H1 (cell line): ENCODE data around the gene EIF4E2. TPM values are rescaled to one million over a fixed set of nuclear protein-coding genes. Genes with fewer than 3 reads are reported as not detected.
"Not testable (repeated sequence)": the region's sequence is repeated elsewhere in the genome, so short reads cannot be mapped to it uniquely, and the experiment has no call there.

ENCODE experiments used
- CTCF ChIA-PET: fragments of 300-600 bp; sonication (Branson Sonifier 250); formaldehyde crosslinking; loops from one replicate; lab custom pipeline; 2021; ENCODE audit not compliant: partially characterized antibody; lab: Charles Lee
- POLR2A ChIA-PET: fragments of 300-600 bp; sonication (Branson Sonifier 250); formaldehyde crosslinking; loops from one replicate; lab custom pipeline; 2021; ENCODE audit warnings: inconsistent platforms; ENCODE audit not compliant: partially characterized antibody; lab: Charles Lee
- DNase-seq, 2 experiments: peaks; one replicate each; pipeline versions ENCODE4 v3.0.0 to v3.0.0-alpha.2; 2010 to 2022; ENCODE audit warnings: low spot score in 2 of 2, low read depth in 1 of 2, mixed read lengths in 1 of 2
- FAIRE-seq: peaks from 2 replicates; lab custom pipeline; 2011; peaks lifted over from hg19 to GRCh38; lab: Jason Lieb, UNC
- H2AFZ ChIP-seq: 2 replicates; pipeline ENCODE4 v1.8.1; 2012; ENCODE audit warnings: low read length, inconsistent platforms
- H2AK5ac ChIP-seq: 2 replicates; pipeline ENCODE4 v1.6.1; 2013; ENCODE audit warnings: low read depth, low read length
- H2BK120ac ChIP-seq: replicated peaks from 2 replicates; pipeline ENCODE3; 2013; ENCODE audit warnings: low read depth, low read length, inconsistent platforms
- H2BK12ac ChIP-seq: 2 replicates; pipeline ENCODE4 v1.6.1; 2013; ENCODE audit warnings: low read depth, low read length
- H2BK15ac ChIP-seq: 2 replicates; pipeline ENCODE4 v1.6.1; 2013; ENCODE audit warnings: low read length
- H2BK20ac ChIP-seq: 2 replicates; pipeline ENCODE4 v1.6.1; 2013; ENCODE audit warnings: low read length
- H2BK5ac ChIP-seq: 2 replicates; pipeline ENCODE4 v1.6.1; 2013; ENCODE audit warnings: low read depth, low read length
- H3K14ac ChIP-seq: 2 replicates; pipeline ENCODE4 v1.6.1; 2013; ENCODE audit warnings: inconsistent platforms; ENCODE audit not compliant: insufficient read length
- H3K18ac ChIP-seq: 2 replicates; pipeline ENCODE4 v1.6.1; 2013; ENCODE audit warnings: low read length; ENCODE audit errors: extremely low read depth
- H3K23ac ChIP-seq: 2 replicates; pipeline ENCODE4 v1.6.1; 2013; ENCODE audit warnings: inconsistent platforms; ENCODE audit not compliant: insufficient read length
- H3K23me2 ChIP-seq: 2 replicates; pipeline ENCODE4 v1.6.1; 2013; ENCODE audit warnings: low read depth, low read length
- H3K27ac ChIP-seq: 2 replicates; pipeline ENCODE4 v1.6.1; 2011; ENCODE audit warnings: low read depth, low read length, inconsistent platforms
- H3K27me3 ChIP-seq, 4 experiments: replicated peaks in 1 of 4; 1 replicate in 1 of 4; 2 replicates in 3 of 4; pipeline versions ENCODE4 v1.6.1 to v1.8.1; 2011 to 2013; ENCODE audit warnings: low read length in 3 of 4, mild to moderate bottlenecking in 3 of 4, inconsistent platforms in 2 of 4, mixed read lengths in 2 of 4, moderate library complexity in 1 of 4; ENCODE audit not compliant: control insufficient read depth in 3 of 4, insufficient read depth in 3 of 4; ENCODE audit errors: extremely low read depth in 1 of 4
- H3K36me3 ChIP-seq, 4 experiments: 2 replicates each; pipeline versions ENCODE4 v1.6.1 to v1.8.1; 2011 to 2013; ENCODE audit warnings: mild to moderate bottlenecking in 4 of 4, low read length in 3 of 4, moderate library complexity in 2 of 4, control low read depth in 1 of 4, inconsistent platforms in 1 of 4; ENCODE audit not compliant: insufficient read depth in 4 of 4, control insufficient read depth in 2 of 4
- H3K4ac ChIP-seq: replicated peaks from 2 replicates; pipeline ENCODE3; 2013; ENCODE audit warnings: low read length, low read depth, mixed read lengths, inconsistent platforms; ENCODE audit not compliant: insufficient read length
- H3K4me1 ChIP-seq, 4 experiments: replicated peaks in 1 of 4; 1 replicate in 1 of 4; 2 replicates in 3 of 4; pipeline versions ENCODE4 v1.6.1 to v1.8.1; 2011 to 2013; ENCODE audit warnings: low read length in 3 of 4, inconsistent platforms in 2 of 4, mixed read lengths in 1 of 4; ENCODE audit not compliant: insufficient read depth in 4 of 4, control insufficient read depth in 3 of 4
- H3K4me2 ChIP-seq, 2 experiments: 2 replicates each; pipeline versions ENCODE4 v1.6.1 to v1.8.1; 2011 to 2013; ENCODE audit warnings: low read depth in 2 of 2, low read length in 2 of 2, control low read depth in 1 of 2, inconsistent platforms in 1 of 2, mild to moderate bottlenecking in 1 of 2; ENCODE audit not compliant: insufficient read depth in 1 of 2
- H3K4me3 ChIP-seq, 4 experiments: fragments of 200-600, 300-600 bp in 1 of 4; sonication (generic), shearing (Covaris generic), sonication (Bioruptor Twin) in 1 of 4; 2 replicates each; pipeline versions ENCODE4 v1.5.1 to v1.8.1; 2011 to 2016; ENCODE audit warnings: low read length in 4 of 4, low read depth in 3 of 4, control low read depth in 2 of 4, inconsistent platforms in 2 of 4, mild to moderate bottlenecking in 2 of 4, mixed read lengths in 1 of 4, moderate library complexity in 1 of 4; ENCODE audit not compliant: insufficient read depth in 2 of 4; ENCODE audit errors: extremely low read depth in 1 of 4
- H3K56ac ChIP-seq: replicated peaks from 2 replicates; pipeline ENCODE3; 2013; ENCODE audit warnings: low read depth, mild to moderate bottlenecking, mixed read lengths, low read length, inconsistent platforms; ENCODE audit not compliant: insufficient read length
- H3K79me1 ChIP-seq: 2 replicates; pipeline ENCODE4 v1.6.1; 2013; ENCODE audit warnings: low read depth, low read length, control low read depth
- H3K79me2 ChIP-seq, 2 experiments: 2 replicates each; pipeline versions ENCODE4 v1.6.1 to v1.8.1; 2012 to 2013; ENCODE audit warnings: low read length in 2 of 2, mild to moderate bottlenecking in 2 of 2, inconsistent platforms in 1 of 2; ENCODE audit not compliant: insufficient read depth in 2 of 2, control insufficient read depth in 1 of 2
- H3K9ac ChIP-seq, 4 experiments: replicated peaks in 1 of 4; 1 replicate in 1 of 4; 2 replicates in 3 of 4; pipeline versions ENCODE4 v1.6.1 to v1.8.1; 2011 to 2013; ENCODE audit warnings: low read depth in 3 of 4, low read length in 3 of 4, control low read depth in 2 of 4, mild to moderate bottlenecking in 2 of 4, moderate library complexity in 2 of 4, inconsistent platforms in 1 of 4; ENCODE audit errors: extremely low read depth in 1 of 4
- H3K9me3 ChIP-seq, 2 experiments: 2 replicates each; pipeline versions ENCODE4 v1.6.1 to v1.8.1; 2012 to 2013; ENCODE audit warnings: mild to moderate bottlenecking in 2 of 2, moderate library complexity in 2 of 2, control low read depth in 1 of 2, inconsistent platforms in 1 of 2, low read depth in 1 of 2, low read length in 1 of 2, mixed read lengths in 1 of 2; ENCODE audit not compliant: insufficient read depth in 2 of 2
- H4K20me1 ChIP-seq, 2 experiments: replicated peaks in 1 of 2; 2 replicates each; pipeline versions ENCODE3 to v1.8.1; 2011 to 2013; ENCODE audit warnings: inconsistent platforms in 2 of 2, low read length in 2 of 2, mild to moderate bottlenecking in 1 of 2; ENCODE audit not compliant: insufficient read depth in 2 of 2, control insufficient read depth in 1 of 2
- H4K5ac ChIP-seq: 2 replicates; pipeline ENCODE4 v1.6.1; 2013; ENCODE audit warnings: low read length, low read depth, mixed read lengths, inconsistent platforms; ENCODE audit not compliant: insufficient read length
- H4K8ac ChIP-seq: 2 replicates; pipeline ENCODE4 v1.8.0; 2013; ENCODE audit warnings: mild to moderate bottlenecking, moderate library complexity, low read length, inconsistent platforms; ENCODE audit not compliant: insufficient read depth; ENCODE audit errors: extremely low read depth
- H4K91ac ChIP-seq: replicated peaks from 2 replicates; pipeline ENCODE3; 2013; ENCODE audit warnings: low read length, mixed read lengths, inconsistent platforms; ENCODE audit not compliant: insufficient read length
- whole genome bisulfite sequencing, 2 experiments: shearing (Covaris generic) in 1 of 2; methylation state at CpG; one replicate each; pipeline versions ENCODE4 v1.1.6 to v1.1.7; 2013 to 2015; ENCODE audit warnings: low lambda C conversion rate in 2 of 2, mixed read lengths in 2 of 2, inconsistent platforms in 1 of 2, low coverage in 1 of 2, missing lambda C conversion rate in 1 of 2; ENCODE audit not compliant: insufficient replicate concordance in 2 of 2, insufficient coverage in 1 of 2, insufficient read length in 1 of 2; ENCODE audit errors: extremely low coverage in 1 of 2, missing lambda C conversion rate in 1 of 2; 5-methylcytosine and 5-hydroxymethylcytosine counted together
- polyA plus RNA-seq, 7 experiments: library from polyadenylated mRNA; depleted of rRNA in 3 of 7; stranded (reverse) in 5 of 7; unstranded in 2 of 7; fragments of >200 nt in 5 of 7; fragments of 200-250 nt in 2 of 7; gene quantifications; 1 replicate in 5 of 7; 2 replicates in 1 of 7; 4 replicates in 1 of 7; pipeline versions ENCODE4 v1.2.1 to v1.2.3, GENCODE V29; 2011 to 2013; ENCODE audit warnings: missing spikeins in 2 of 7, mixed read lengths in 2 of 7
- total RNA-seq: library from RNA; stranded (reverse); fragmentation: NEBNext Ultra II Directional; extraction: Animal tissue kit (Norgen Biotek cat#: 25700); gene quantifications from 2 replicates; pipeline ENCODE4 v1.2.1, GENCODE V29; 2021

The EIF4E2 gene
- total and polyA plus RNA-seq, 2 of the 8 experiments (the other 6 are each of a cell fraction or from before 2014, with no cell fraction given) = 39.4 to 114 TPM

GRCh38 chr2:232570481-232570880, 20.0 kb downstream of the EIF4E2 start:
- POLR2A ChIA-PET = interaction anchor here (0.6 to 1.8 kb wide), 4 partner anchors 9 to 124 kb away, joined by 3 to 6 read pairs (median 4); no protein-coding TSS in a partner anchor
- not testable (repeated sequence) for H2BK20ac ChIP-seq, H3K9ac ChIP-seq, H3K27me3 ChIP-seq, H3K27ac ChIP-seq, H3K56ac ChIP-seq, H3K4me2 ChIP-seq, H3K4me1 ChIP-seq, H2BK120ac ChIP-seq, H3K9me3 ChIP-seq, H3K79me1 ChIP-seq, DNase-seq, H3K23me2 ChIP-seq, H3K4ac ChIP-seq, H2BK5ac ChIP-seq, H4K5ac ChIP-seq, H3K14ac ChIP-seq, H3K23ac ChIP-seq, H2BK15ac ChIP-seq, H4K8ac ChIP-seq, H2AFZ ChIP-seq, H3K18ac ChIP-seq, FAIRE-seq, H4K20me1 ChIP-seq, H3K4me3 ChIP-seq, H2AK5ac ChIP-seq, H3K79me2 ChIP-seq, H2BK12ac ChIP-seq, H4K91ac ChIP-seq
- CTCF ChIA-PET = interaction anchor here (0.7 kb wide), 1 partner anchor 495 kb away, joined by 3 read pairs; no protein-coding TSS in a partner anchor
- 94% methylated on average over 6 of the region's 6 CpGs; no CpG with 5 or more reads in 1 of the 2 experiments for WGBS, 2 experiments
- H3K36me3 ChIP-seq = peaks cover 9 to 66% (median 47%) of the 10 kb centered on the region in 4 experiments; a peak in 7 of 8 replicates
